Uterus (tissue), 2 donors: ENCODE data around the gene RIPK1.

Experiments
- CTCF ChIP-seq, 4 experiments: fragments of 200-600 bp in 2 of 4; fragments of 450-650 bp in 2 of 4; sonication (generic) in 2 of 4; IDR thresholded peaks; one replicate each; pipeline ENCODE4 v1.5.1; 2016 to 2019; ENCODE audit warnings: antibody characterized with exemption in 4 of 4, mild to moderate bottlenecking in 2 of 4, moderate library complexity in 1 of 4
- POLR2A ChIP-seq, 2 donors: fragments of 450-650 bp; IDR thresholded peaks; one replicate each; pipeline ENCODE4 v1.6.1; 2016; ENCODE audit warnings: antibody characterized with exemption in 2 of 2, mild to moderate bottlenecking in 1 of 2, moderate library complexity in 1 of 2

GRCh38 chr6:3045777-3046176 is 22.5 kb upstream of the RIPK1 start:
- TF ChIP-seq CTCF (IDR thresholded peaks at IDR 0.05) (no peak), POLR2A (IDR thresholded peaks at IDR 0.05) (no peak)
